Ishikawa (cell line): ENCODE data around the gene NKX1-1.

ENCODE experiments used
- EP300 ChIP-seq: IDR thresholded peaks from 2 replicates; pipeline ENCODE4 v1.6.1; 2012; ENCODE audit warnings: borderline replicate concordance
- REST ChIP-seq: IDR thresholded peaks from 2 replicates; pipeline ENCODE4 v1.6.1; 2012; ENCODE audit warnings: low read depth, mild to moderate bottlenecking
- TAF1 ChIP-seq: IDR thresholded peaks from 2 replicates; pipeline ENCODE4 v1.6.1; 2012; ENCODE audit warnings: low read depth, mild to moderate bottlenecking
- USF1 ChIP-seq: IDR thresholded peaks from 2 replicates; pipeline ENCODE4 v1.6.1; 2012

DNA sequence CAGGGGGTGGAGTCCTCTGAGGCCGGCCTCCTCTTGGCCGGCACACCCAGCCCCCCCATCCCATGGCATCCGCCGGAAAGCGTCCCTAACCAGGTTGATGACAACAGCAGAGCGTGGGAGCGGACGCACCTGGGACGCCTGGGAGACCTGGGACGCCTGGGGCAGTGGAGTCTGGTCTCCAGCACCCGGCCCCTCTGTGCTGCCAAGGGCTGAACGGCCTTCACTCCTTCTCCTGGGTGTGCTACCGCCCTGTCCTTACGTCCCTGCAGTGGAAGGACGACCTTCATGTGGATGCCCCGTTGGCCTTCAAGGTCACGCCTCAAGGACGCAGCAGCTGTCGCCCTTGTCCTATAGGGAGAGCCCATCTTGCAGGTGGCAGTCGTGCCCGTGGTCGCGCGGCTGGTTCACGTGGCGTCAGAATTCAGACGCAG lies 26.9 kb downstream of the NKX1-1 start:
- TF ChIP-seq TAF1 (no peak), REST (no peak), EP300 (no peak), USF1 (no peak)
